ENCODE data around the gene MRPL3.

The MRPL3 gene

DNA sequence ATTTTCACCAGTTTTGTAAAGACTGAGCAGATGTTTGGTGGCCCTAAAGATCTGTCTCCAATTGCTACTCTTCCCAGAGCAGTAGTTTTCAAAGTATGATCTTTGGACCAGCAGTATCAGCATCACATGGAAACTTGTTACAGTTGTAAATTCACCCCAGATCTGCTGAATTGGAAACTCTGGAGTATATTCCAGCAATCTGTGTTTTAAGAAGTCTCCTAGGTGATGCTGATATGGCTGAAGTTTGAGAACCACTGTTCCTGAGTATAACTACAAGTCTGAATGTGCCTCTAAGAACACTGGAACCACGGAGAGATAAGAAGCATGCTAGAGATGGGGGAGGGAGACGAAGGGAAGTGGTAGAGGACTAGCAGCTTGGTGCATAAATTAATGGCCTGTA, 75.5 kb downstream of the MRPL3 start:
- no peaks in the 10 kb centered on the region for H3K4me1 ChIP-seq (ENCODE audit: control insufficient read depth, insufficient read depth, low read length)
- no CpG with 5 or more reads among the region's 2 CpGs for WGBS (ENCODE audit: insufficient coverage, insufficient read length)
- no peak for DNase-seq (ENCODE audit: low read depth, low spot score)
- no peaks in the 10 kb centered on the region for H3K36me3 ChIP-seq (ENCODE audit: control insufficient read depth, insufficient read depth, low read length)
- H3K4me3 ChIP-seq (ENCODE audit: low read length), result no peak overlapping the region
- H3K27me3 ChIP-seq (ENCODE audit: control insufficient read depth, insufficient read depth, low read length), result no peaks in the 10 kb centered on the region
- H3K9me3 ChIP-seq (ENCODE audit: control insufficient read depth, insufficient read depth, low read length), result no peaks in the 10 kb centered on the region
- H3K27ac ChIP-seq (ENCODE audit: low read length), result no peak overlapping the region

DNA sequence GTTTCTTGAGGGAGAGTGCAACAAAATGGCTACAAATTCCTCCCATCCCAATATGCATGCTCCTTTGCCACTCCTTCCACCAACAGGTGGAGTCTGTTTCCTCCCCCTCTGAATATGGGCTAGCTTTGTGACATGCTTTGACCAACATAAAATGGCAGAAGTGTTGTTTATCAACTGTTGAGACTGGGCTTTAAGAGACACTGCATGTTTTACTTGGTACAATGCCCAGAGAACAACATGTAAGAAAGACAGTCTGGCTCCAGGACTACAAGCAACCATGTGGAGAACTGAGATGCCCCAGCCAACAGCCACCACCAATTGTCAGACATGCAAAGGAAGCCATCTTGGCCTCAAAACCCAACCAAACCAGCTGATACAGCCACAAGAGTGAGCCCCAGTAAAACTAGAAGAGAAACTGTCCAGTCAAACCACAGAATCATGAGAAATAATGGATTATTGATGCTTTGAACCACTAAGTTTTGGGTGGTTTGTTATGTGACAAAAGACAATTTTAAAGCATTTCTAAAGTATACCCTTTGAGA, 80.7 kb downstream of the MRPL3 start:
- no peak for DNase-seq (ENCODE audit: low read depth, low spot score)
- H3K4me1 ChIP-seq (ENCODE audit: control insufficient read depth, insufficient read depth, low read length), result no peaks in the 10 kb centered on the region
- no peak overlapping the region for H3K4me3 ChIP-seq (ENCODE audit: low read length)
- H3K27me3 ChIP-seq (ENCODE audit: control insufficient read depth, insufficient read depth, low read length), result no peaks in the 10 kb centered on the region
- H3K27ac ChIP-seq (ENCODE audit: low read length), result no peak overlapping the region
- no peaks in the 10 kb centered on the region for H3K36me3 ChIP-seq (ENCODE audit: control insufficient read depth, insufficient read depth, low read length)
- no peaks in the 10 kb centered on the region for H3K9me3 ChIP-seq (ENCODE audit: control insufficient read depth, insufficient read depth, low read length)

DNA sequence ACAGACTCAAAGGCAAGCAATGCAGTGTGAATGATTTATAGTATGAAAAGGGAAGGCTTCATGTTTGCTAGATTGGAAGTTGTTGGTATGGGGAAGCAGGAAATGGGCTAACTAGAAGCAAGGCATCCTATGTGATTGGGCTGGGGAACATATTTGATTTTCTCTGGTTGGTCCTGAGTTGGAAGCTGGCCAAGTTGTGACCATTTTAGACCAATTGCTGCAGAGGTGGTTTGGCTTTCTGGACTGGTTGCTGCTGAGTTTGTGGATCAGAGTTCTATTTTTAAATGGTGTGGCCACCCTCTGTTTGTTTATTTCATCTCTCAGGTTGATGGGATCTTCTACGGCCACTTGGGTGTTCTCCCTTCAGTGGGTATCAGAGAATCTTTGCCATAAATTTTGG, 81.5 kb downstream of the MRPL3 start:
- no peaks in the 10 kb centered on the region for H3K9me3 ChIP-seq (ENCODE audit: control insufficient read depth, insufficient read depth, low read length)
- H3K27me3 ChIP-seq (ENCODE audit: control insufficient read depth, insufficient read depth, low read length), result no peaks in the 10 kb centered on the region
- no CpG with 5 or more reads among the region's 1 CpG for WGBS (ENCODE audit: insufficient coverage, insufficient read length)
- no peak overlapping the region for H3K27ac ChIP-seq (ENCODE audit: low read length)
- H3K4me3 ChIP-seq (ENCODE audit: low read length), result no peak overlapping the region
- no peak for DNase-seq (ENCODE audit: low read depth, low spot score)
- no peaks in the 10 kb centered on the region for H3K36me3 ChIP-seq (ENCODE audit: control insufficient read depth, insufficient read depth, low read length)
- H3K4me1 ChIP-seq (ENCODE audit: control insufficient read depth, insufficient read depth, low read length), result no peaks in the 10 kb centered on the region

DNA sequence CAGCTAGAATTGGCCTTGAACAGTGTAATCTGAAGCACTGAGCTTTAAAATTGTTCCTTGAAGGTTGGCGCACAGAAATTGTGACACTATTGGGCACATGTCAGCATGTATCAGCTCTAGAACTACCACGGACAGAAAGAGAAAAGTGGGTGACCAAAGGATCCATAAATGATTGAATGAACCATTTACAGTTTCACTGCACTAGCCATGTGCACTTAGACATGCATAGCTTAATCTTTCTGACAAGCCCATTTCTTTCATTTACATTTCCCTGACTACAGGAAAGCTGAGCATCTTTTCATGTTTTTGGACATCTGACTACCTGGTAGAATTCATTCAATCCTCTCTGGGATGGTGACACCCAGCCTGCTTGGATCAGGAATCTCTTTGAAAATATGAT, 85.0 kb downstream of the MRPL3 start:
- H3K4me3 ChIP-seq (ENCODE audit: low read length), result no peak overlapping the region
- no CpG with 5 or more reads among the region's 2 CpGs for WGBS (ENCODE audit: insufficient coverage, insufficient read length)
- no peaks in the 10 kb centered on the region for H3K27me3 ChIP-seq (ENCODE audit: control insufficient read depth, insufficient read depth, low read length)
- no peaks in the 10 kb centered on the region for H3K9me3 ChIP-seq (ENCODE audit: control insufficient read depth, insufficient read depth, low read length)
- no peak for DNase-seq (ENCODE audit: low read depth, low spot score)
- no peaks in the 10 kb centered on the region for H3K36me3 ChIP-seq (ENCODE audit: control insufficient read depth, insufficient read depth, low read length)
- H3K4me1 ChIP-seq (ENCODE audit: control insufficient read depth, insufficient read depth, low read length), result no peaks in the 10 kb centered on the region
- H3K27ac ChIP-seq (ENCODE audit: low read length), result no peak overlapping the region

Measured in iPS DF 6.9 (cell line).